IMR-90 (cell line): ENCODE results near the gene NOL9. TPM values are rescaled to one million over a fixed set of nuclear protein-coding genes. Genes with fewer than 3 reads are reported as not detected.

Source experiments
- ATAC-seq: fragments of 200-7000 bp; cut with Tn5 transposase; 2 replicates; pipeline ENCODE4 v1.9.1; 2020; ENCODE audit warnings: low read depth, mild to moderate bottlenecking, moderate library complexity
- BruUV-seq: library from RNA; stranded (reverse); fragments of 400-500 nt; replicated peaks from 2 replicates; lab custom pipeline; 2021; lab: Mats Ljungman, UMichigan
- CTCF ChIA-PET: fragments of 300-600 bp; formaldehyde crosslinking; extraction: SDS; loops from one replicate; lab custom pipeline; 2021; ENCODE audit warnings: antibody characterized with exemption; lab: Yijun Ruan, JAX
- POLR2A ChIA-PET: fragments of 300-600 bp; sonication (Branson Sonifier 250); formaldehyde crosslinking; loops from one replicate; lab custom pipeline; 2022; ENCODE audit warnings: antibody characterized with exemption; ENCODE audit not compliant: unreplicated experiment; lab: Charles Lee
- DNase-seq: peaks from one replicate; pipeline ENCODE4 v3.0.0; 2013
- H2AFZ ChIP-seq: replicated peaks from 2 replicates; pipeline ENCODE3; 2013; ENCODE audit warnings: low read length, mild to moderate bottlenecking; ENCODE audit not compliant: poor library complexity
- H2AK5ac ChIP-seq: 2 replicates; pipeline ENCODE4 v1.6.1; 2013; ENCODE audit warnings: low read depth, low read length, inconsistent platforms
- H2AK9ac ChIP-seq: replicated peaks from 2 replicates; pipeline ENCODE3; 2013; ENCODE audit warnings: mild to moderate bottlenecking, low read depth, low read length, moderate library complexity; ENCODE audit not compliant: poor library complexity
- H2BK120ac ChIP-seq: 2 replicates; pipeline ENCODE4 v1.6.1; 2013; ENCODE audit warnings: low read depth, low read length, inconsistent platforms
- H2BK15ac ChIP-seq: 3 replicates; pipeline ENCODE4 v1.6.1; 2013; ENCODE audit warnings: low read depth, low read length, inconsistent platforms
- H2BK20ac ChIP-seq: 2 replicates; pipeline ENCODE4 v1.6.1; 2013; ENCODE audit warnings: low read depth, mild to moderate bottlenecking, inconsistent platforms, low read length, moderate library complexity
- H2BK5ac ChIP-seq: 2 replicates; pipeline ENCODE4 v1.6.1; 2013; ENCODE audit warnings: mild to moderate bottlenecking, low read depth, low read length, inconsistent platforms; ENCODE audit not compliant: poor library complexity, severe bottlenecking
- H3K14ac ChIP-seq: replicated peaks from 2 replicates; pipeline ENCODE4 v1.6.1; 2013; ENCODE audit warnings: low read depth, low read length, inconsistent platforms
- H3K18ac ChIP-seq: 2 replicates; pipeline ENCODE4 v1.6.1; 2013; ENCODE audit warnings: low read depth, low read length, control low read depth
- H3K23ac ChIP-seq: 2 replicates; pipeline ENCODE4 v1.6.1; 2013; ENCODE audit warnings: low read depth, low read length, inconsistent platforms
- H3K27ac ChIP-seq: 2 replicates; pipeline ENCODE4 v1.5.1; 2013; ENCODE audit warnings: mild to moderate bottlenecking, control low read depth, low read length; ENCODE audit not compliant: insufficient read depth
- H3K27me3 ChIP-seq: 2 replicates; pipeline ENCODE4 v1.6.1; 2013; ENCODE audit warnings: low read length; ENCODE audit not compliant: control insufficient read depth, insufficient read depth
- H3K36me3 ChIP-seq: 2 replicates; pipeline ENCODE4 v1.6.1; 2013; ENCODE audit warnings: low read length, mixed read lengths; ENCODE audit not compliant: control insufficient read depth, insufficient read depth
- H3K4ac ChIP-seq: 2 replicates; pipeline ENCODE4 v1.6.1; 2013; ENCODE audit warnings: low read depth, low read length, inconsistent platforms
- H3K4me1 ChIP-seq: 2 replicates; pipeline ENCODE4 v1.6.1; 2013; ENCODE audit warnings: low read length, mixed read lengths; ENCODE audit not compliant: control insufficient read depth, insufficient read depth
- H3K4me2 ChIP-seq: 2 replicates; pipeline ENCODE4 v1.6.1; 2013; ENCODE audit warnings: low read depth, mild to moderate bottlenecking, control low read depth, low read length, moderate library complexity
- H3K4me3 ChIP-seq: 2 replicates; pipeline ENCODE4 v1.5.1; 2013; ENCODE audit warnings: low read depth, mild to moderate bottlenecking, control low read depth, low read length, moderate library complexity; ENCODE audit not compliant: insufficient read depth
- H3K56ac ChIP-seq: 2 replicates; pipeline ENCODE4 v1.6.1; 2013; ENCODE audit warnings: low read length, inconsistent platforms; ENCODE audit not compliant: insufficient read depth; ENCODE audit errors: extremely low read depth
- H3K79me1 ChIP-seq, 2 experiments: 2 replicates each; pipeline ENCODE4 v1.6.1; 2013; ENCODE audit warnings: low read length in 2 of 2, inconsistent platforms in 1 of 2, low read depth in 1 of 2
- H3K9ac ChIP-seq: 2 replicates; pipeline ENCODE4 v1.6.1; 2013; ENCODE audit warnings: low read depth, low read length, control low read depth
- H3K9me1 ChIP-seq: 2 replicates; pipeline ENCODE4 v1.6.1; 2013; ENCODE audit warnings: low read length, inconsistent platforms; ENCODE audit not compliant: insufficient read depth
- H3K9me3 ChIP-seq: 2 replicates; pipeline ENCODE4 v1.6.1; 2013; ENCODE audit warnings: low read length; ENCODE audit not compliant: control insufficient read depth, insufficient read depth
- H4K20me1 ChIP-seq: 2 replicates; pipeline ENCODE4 v1.6.1; 2013; ENCODE audit warnings: low read length, inconsistent platforms; ENCODE audit not compliant: insufficient read depth
- H4K5ac ChIP-seq: 2 replicates; pipeline ENCODE4 v1.6.1; 2013; ENCODE audit warnings: mild to moderate bottlenecking, low read depth, low read length, control low read depth
- H4K8ac ChIP-seq, 2 experiments: 2 replicates each; pipeline ENCODE4 v1.6.1; 2013; ENCODE audit warnings: low read depth in 2 of 2, low read length in 2 of 2, control low read depth in 1 of 2, inconsistent platforms in 1 of 2
- H4K91ac ChIP-seq: 2 replicates; pipeline ENCODE4 v1.6.1; 2013; ENCODE audit warnings: low read depth, low read length, inconsistent platforms; ENCODE audit not compliant: insufficient read depth
- USF2 ChIP-seq: fragments of 150-350 bp; IDR thresholded peaks from 2 replicates; pipeline ENCODE4 v1.6.1; 2017; ENCODE audit warnings: mild to moderate bottlenecking, antibody characterized with exemption, low read length, low read depth
- WGBS, 2 experiments: methylation state at CpG; one replicate each; pipeline versions ENCODE4 v1.1.5 to v1.1.7; 2013; ENCODE audit warnings: missing lambda C conversion rate in 2 of 2; ENCODE audit not compliant: insufficient read length in 1 of 2; ENCODE audit errors: extremely low coverage in 2 of 2; 5-methylcytosine and 5-hydroxymethylcytosine counted together
- dilution Hi-C: fragments of 300-500 bp; cut with HindIII; formaldehyde crosslinking; loops from one replicate; pipeline ENCODE4 v1.14.3; 2018; ENCODE audit warnings: low sequenced_read_pairs; ENCODE audit not compliant: unreplicated experiment
- in situ Hi-C: fragments of 300-500 bp; cut with MboI; formaldehyde crosslinking; loops from 3 replicates; pipeline ENCODE4 v1.14.3; 2019; ENCODE audit warnings: low sequenced_read_pairs, inconsistent platforms, mixed read lengths
- intact Hi-C: fragments of 100-400 bp; cut with micrococcal nuclease; formaldehyde crosslinking; loops from 2 replicates; pipeline ENCODE4 v1.10.0; 2022
- polyA plus RNA-seq, 3 experiments: library from polyadenylated mRNA; depleted of rRNA; stranded (reverse); fragments of >200 nt; gene quantifications; 2 replicates each; pipeline ENCODE4 v1.2.3, GENCODE V29; 2012; ENCODE audit warnings: low replicate concordance in 1 of 3
- total RNA-seq: library from RNA; depleted of rRNA; stranded (reverse); fragments of >200 nt; gene quantifications from 2 replicates; pipeline ENCODE4 v1.2.3, GENCODE V29; 2012
- TF ChIP-seq, protein P1 (sequence below): conservative IDR thresholded peaks from 2 replicates; pipeline ENCODE4 v1.5.1; 2012; ENCODE audit warnings: mild to moderate bottlenecking, low read depth, low read length, improper control_type of control experiment

NOL9 gene
- total and polyA plus RNA-seq, 2 of the 4 experiments (the other 2 are of a cell fraction) = 13.0 to 19.2 TPM

DNA sequence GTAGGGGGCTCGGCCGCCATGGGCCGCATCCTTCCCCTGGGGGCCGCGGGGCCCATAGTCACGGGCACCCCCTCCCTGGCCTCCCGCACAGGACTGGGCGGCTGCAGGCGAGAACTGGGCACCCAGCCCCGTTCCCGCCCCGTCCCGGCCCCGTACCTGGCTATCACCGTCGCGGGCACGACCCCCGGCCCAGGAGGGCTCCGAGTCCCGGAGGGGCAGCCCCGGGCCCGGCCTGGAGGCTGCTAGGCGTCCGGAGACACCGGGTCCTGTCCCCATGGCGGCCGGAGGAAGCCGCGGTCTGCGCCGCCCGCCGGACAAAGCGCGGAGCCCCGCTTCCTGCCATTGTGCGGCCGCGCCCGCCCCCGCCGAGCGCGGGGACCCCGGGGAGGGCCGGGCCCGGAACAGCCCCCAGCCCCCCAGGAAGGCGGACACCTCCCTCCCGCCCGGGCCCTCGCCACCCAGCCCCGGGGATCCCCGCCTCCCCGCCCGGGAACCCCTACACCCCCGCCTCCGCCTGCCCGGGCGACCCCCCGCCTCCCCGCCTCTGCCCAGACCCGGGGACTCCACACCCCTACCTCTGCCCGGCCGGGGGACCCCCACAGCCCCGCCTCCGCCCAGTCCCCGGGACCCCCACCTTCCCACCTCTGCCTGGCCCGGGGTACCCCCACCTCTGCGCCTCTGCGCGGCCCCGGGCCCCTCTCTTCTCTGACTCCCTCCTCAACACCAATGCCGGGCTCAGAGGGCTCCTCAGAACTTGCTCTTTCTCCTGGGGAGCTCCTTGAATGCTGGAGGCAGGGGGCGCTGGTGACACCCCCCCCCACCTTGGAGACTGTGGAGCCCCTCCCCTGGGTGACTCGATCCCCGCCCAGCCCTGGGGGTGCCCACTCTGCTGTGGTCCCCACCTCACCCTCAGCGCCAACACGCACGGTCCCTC is 68.9 kb downstream of the NOL9 start:
- H3K14ac ChIP-seq = no peak overlapping the region; the same call in 1 of the 2 replicates
- H2BK20ac ChIP-seq = no peak overlapping the region
- no peaks in the 10 kb centered on the region for H3K36me3 ChIP-seq
- H2AK5ac ChIP-seq = peak overlapping the region; percentile 26; the same call in 1 of the 2 replicates
- intact Hi-C loops = loop anchor here (1.0 to 5.0 kb wide), 4 partner anchors 38 to 732 kb away; partner anchors contain the start of gene NOL9
- in situ Hi-C loops = no loop called here
- POLR2A ChIA-PET = no interaction called here
- H3K9me1 ChIP-seq = no peaks in the 10 kb centered on the region
- no peak overlapping the region for H2BK5ac ChIP-seq
- H3K9me3 ChIP-seq = no peaks in the 10 kb centered on the region
- no peak overlapping the region; the same call in 1 of the 2 replicates for H4K91ac ChIP-seq
- no peak for DNase-seq
- no peak overlapping the region for H2BK15ac ChIP-seq
- H3K4me2 ChIP-seq = peak overlapping the region; percentile 71; the same call in 1 of the 2 replicates
- CTCF ChIA-PET = interaction anchor here (0.6 to 1.4 kb wide), 3 partner anchors 109 to 239 kb away, joined by 3 to 5 read pairs (median 3); no protein-coding TSS in a partner anchor
- H2AK9ac ChIP-seq = peak overlapping the region; percentile 91
- no peak overlapping the region for H3K56ac ChIP-seq
- H2BK120ac ChIP-seq = no peak overlapping the region
- peak overlapping the region in 1 of 2 experiments; percentile 48; a peak in 1 of 4 replicates for H4K8ac ChIP-seq
- H3K9ac ChIP-seq = peak overlapping the region; percentile 52; the same call in 1 of the 2 replicates
- dilution Hi-C loops = no loop called here
- peaks cover 6% of the 10 kb centered on the region; the same call in 1 of the 2 replicates for H4K20me1 ChIP-seq
- H3K27me3 ChIP-seq = no peaks in the 10 kb centered on the region
- peak; percentile 14 for ATAC-seq
- H3K18ac ChIP-seq = no peak overlapping the region
- peaks cover 3 to 16% of the 10 kb centered on the region in 2 experiments; a peak in 2 of 4 replicates for H3K79me1 ChIP-seq
- H3K4me3 ChIP-seq = peak overlapping the region; percentile 57
- no peak overlapping the region; the same call in 1 of the 2 replicates for H3K4ac ChIP-seq
- no peak overlapping the region for H3K23ac ChIP-seq
- 0 out of 2 replicates have a peak, but pooled peaks cover 2% of the 10 kb centered on the region for H3K4me1 ChIP-seq
- H2AFZ ChIP-seq = peak overlapping the region; percentile 89
- no peak overlapping the region; the same call in 1 of the 2 replicates for H3K27ac ChIP-seq
- no peak for TF ChIP-seq USF2
- TF ChIP-seq, protein P1, sequence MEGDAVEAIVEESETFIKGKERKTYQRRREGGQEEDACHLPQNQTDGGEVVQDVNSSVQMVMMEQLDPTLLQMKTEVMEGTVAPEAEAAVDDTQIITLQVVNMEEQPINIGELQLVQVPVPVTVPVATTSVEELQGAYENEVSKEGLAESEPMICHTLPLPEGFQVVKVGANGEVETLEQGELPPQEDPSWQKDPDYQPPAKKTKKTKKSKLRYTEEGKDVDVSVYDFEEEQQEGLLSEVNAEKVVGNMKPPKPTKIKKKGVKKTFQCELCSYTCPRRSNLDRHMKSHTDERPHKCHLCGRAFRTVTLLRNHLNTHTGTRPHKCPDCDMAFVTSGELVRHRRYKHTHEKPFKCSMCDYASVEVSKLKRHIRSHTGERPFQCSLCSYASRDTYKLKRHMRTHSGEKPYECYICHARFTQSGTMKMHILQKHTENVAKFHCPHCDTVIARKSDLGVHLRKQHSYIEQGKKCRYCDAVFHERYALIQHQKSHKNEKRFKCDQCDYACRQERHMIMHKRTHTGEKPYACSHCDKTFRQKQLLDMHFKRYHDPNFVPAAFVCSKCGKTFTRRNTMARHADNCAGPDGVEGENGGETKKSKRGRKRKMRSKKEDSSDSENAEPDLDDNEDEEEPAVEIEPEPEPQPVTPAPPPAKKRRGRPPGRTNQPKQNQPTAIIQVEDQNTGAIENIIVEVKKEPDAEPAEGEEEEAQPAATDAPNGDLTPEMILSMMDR = 0 out of 2 replicates have a peak, but pooled peaks have one; percentile 8
- WGBS, 2 experiments = 1% methylated on average over 34 of the region's 80 CpGs; no CpG with 5 or more reads in 1 of the 2 experiments
- no TSS peak for BruUV-seq
- H4K5ac ChIP-seq = no peak overlapping the region; the same call in 1 of the 2 replicates
